CD14-positive monocyte (primary cell): ENCODE measurements around the gene NEK6. TPM values are rescaled to one million over a fixed set of nuclear protein-coding genes. Genes with fewer than 3 reads are reported as not detected.
A peak's percentile ranks its signal among the peaks of the same experiment; 100 is the strongest.

ENCODE experiments used
- DNase-seq, 3 donors: peaks; one replicate each; pipeline ENCODE4 v3.0.0-alpha.2; 2011 to 2022
- H2AFZ ChIP-seq: 2 replicates; pipeline ENCODE4 v1.6.0; 2012; ENCODE audit warnings: mild to moderate bottlenecking, low read depth, low read length, inconsistent platforms; ENCODE audit not compliant: insufficient read depth, poor library complexity, severe bottlenecking
- H3K27ac ChIP-seq, 2 donors: 1 replicate in 1 of 2; 2 replicates in 1 of 2; pipeline ENCODE4 v1.5.1; 2012 to 2013; ENCODE audit warnings: low read length in 2 of 2, control low read depth in 1 of 2, inconsistent platforms in 1 of 2, low read depth in 1 of 2, mild to moderate bottlenecking in 1 of 2
- H3K27me3 ChIP-seq, 2 donors: one replicate each; pipeline versions ENCODE4 v1.6.0 to v1.6.1; 2011 to 2013; ENCODE audit warnings: low read length in 2 of 2; ENCODE audit not compliant: control insufficient read depth in 2 of 2, insufficient read depth in 2 of 2
- H3K36me3 ChIP-seq, 2 donors: replicated peaks in 1 of 2; 1 replicate in 1 of 2; 2 replicates in 1 of 2; pipeline versions ENCODE4 v1.5.1 to v1.6.1; 2012 to 2013; ENCODE audit warnings: low read length in 2 of 2, control low read depth in 1 of 2, inconsistent platforms in 1 of 2, mild to moderate bottlenecking in 1 of 2; ENCODE audit not compliant: insufficient read depth in 2 of 2, control insufficient read depth in 1 of 2
- H3K4me1 ChIP-seq, 2 donors: 1 replicate in 1 of 2; 2 replicates in 1 of 2; pipeline versions ENCODE4 v1.5.1 to v1.6.1; 2012 to 2013; ENCODE audit warnings: low read length in 2 of 2, control low read depth in 1 of 2, inconsistent platforms in 1 of 2, mild to moderate bottlenecking in 1 of 2, moderate library complexity in 1 of 2; ENCODE audit not compliant: insufficient read depth in 2 of 2, control insufficient read depth in 1 of 2
- H3K4me2 ChIP-seq: replicated peaks from 2 replicates; pipeline ENCODE3; 2012; ENCODE audit warnings: low read length, moderate library complexity, mild to moderate bottlenecking; ENCODE audit not compliant: poor library complexity, severe bottlenecking; ENCODE audit errors: extremely low read depth
- H3K4me3 ChIP-seq, 3 experiments: fragments of 200-600 bp in 1 of 3; sonication (generic) in 1 of 3; replicated peaks in 1 of 3; 1 replicate in 2 of 3; 2 replicates in 1 of 3; pipeline ENCODE4 v1.5.1; 2011 to 2013; ENCODE audit warnings: low read length in 3 of 3, mild to moderate bottlenecking in 3 of 3, control low read depth in 2 of 3, low read depth in 2 of 3, inconsistent platforms in 1 of 3, moderate library complexity in 1 of 3
- H3K79me2 ChIP-seq: 2 replicates; pipeline ENCODE4 v1.6.0; 2012; ENCODE audit warnings: mild to moderate bottlenecking, control low read depth, inconsistent platforms, low read length, moderate library complexity; ENCODE audit not compliant: insufficient read depth
- H3K9ac ChIP-seq: 2 replicates; pipeline ENCODE4 v1.6.0; 2017; ENCODE audit warnings: low read length, mild to moderate bottlenecking; ENCODE audit not compliant: insufficient read depth, poor library complexity, severe bottlenecking
- H3K9me3 ChIP-seq, 2 donors: replicated peaks in 1 of 2; 1 replicate in 1 of 2; 2 replicates in 1 of 2; pipeline versions ENCODE4 v1.5.1 to v1.6.1; 2012 to 2013; ENCODE audit warnings: low read length in 2 of 2, control low read depth in 1 of 2; ENCODE audit not compliant: control insufficient read depth in 1 of 2, insufficient read depth in 1 of 2
- H4K20me1 ChIP-seq: 2 replicates; pipeline ENCODE4 v1.6.0; 2012; ENCODE audit warnings: mild to moderate bottlenecking, low read length, control low read depth, moderate library complexity; ENCODE audit not compliant: insufficient read depth
- H3K27ac Mint-ChIP-seq, 7 donors: one replicate each; pipeline ENCODE4 v1.8.0; 2020; ENCODE audit warnings: mild to moderate bottlenecking in 7 of 7, mixed read lengths in 7 of 7, moderate library complexity in 6 of 7, inconsistent platforms in 2 of 7
- H3K27me3 Mint-ChIP-seq, 3 donors: one replicate each; pipeline ENCODE4 v1.8.0; 2021 to 2022; ENCODE audit warnings: low read depth in 3 of 3, mild to moderate bottlenecking in 3 of 3, mixed read lengths in 3 of 3, moderate library complexity in 3 of 3, inconsistent platforms in 1 of 3
- H3K36me3 Mint-ChIP-seq, 2 donors: one replicate each; pipeline ENCODE4 v1.8.0; 2020; ENCODE audit warnings: mixed read lengths in 2 of 2, inconsistent platforms in 1 of 2, mild to moderate bottlenecking in 1 of 2
- H3K4me1 Mint-ChIP-seq: one replicate; pipeline ENCODE4 v1.8.0; 2020; ENCODE audit warnings: mild to moderate bottlenecking, mixed read lengths
- H3K4me3 Mint-ChIP-seq, 2 donors: one replicate each; pipeline ENCODE4 v1.8.0; 2020; ENCODE audit warnings: mild to moderate bottlenecking in 2 of 2, mixed read lengths in 2 of 2, moderate library complexity in 1 of 2
- H3K9me3 Mint-ChIP-seq, 7 donors: one replicate each; pipeline ENCODE4 v1.8.0; 2020 to 2022; ENCODE audit warnings: mixed read lengths in 7 of 7, mild to moderate bottlenecking in 6 of 7, moderate library complexity in 6 of 7, inconsistent platforms in 2 of 7
- CTCF ChIP-seq: fragments of 200-600 bp; IDR thresholded peaks from one replicate; pipeline ENCODE4 v1.8.0; 2022; ENCODE audit warnings: antibody characterized with exemption, mild to moderate bottlenecking
- WGBS: methylation state at CpG from one replicate; pipeline ENCODE4 v1.1.5; 2013; ENCODE audit warnings: missing lambda C conversion rate; ENCODE audit not compliant: insufficient coverage; 5-methylcytosine and 5-hydroxymethylcytosine counted together
- intact Hi-C, 2 donors: fragments of 100-400 bp; cut with micrococcal nuclease; formaldehyde crosslinking; loops; one replicate each; pipeline versions ENCODE4 v1.15.0 to v1.15.1; 2023
- polyA minus RNA-seq: library from RNA; depleted of rRNA, polyadenylated mRNA; stranded (reverse); fragments of >200 nt; gene quantifications from 2 replicates; pipeline ENCODE4 v1.2.3, GENCODE V29; 2012
- polyA plus RNA-seq, 3 donors: library from polyadenylated mRNA; depleted of rRNA in 1 of 3; unstranded in 2 of 3; stranded (reverse) in 1 of 3; fragments of 300-500 nt in 2 of 3; fragments of >200 nt in 1 of 3; fragmentation: Illumina TruSeq in 2 of 3; gene quantifications; 1 replicate in 2 of 3; 2 replicates in 1 of 3; pipeline ENCODE4 v1.2.3, GENCODE V29; 2012 to 2021
- total RNA-seq, 12 experiments: library from RNA in 1 of 12; stranded (reverse) in 1 of 12; fragments of 120-200 nt in 1 of 12; gene quantifications; one replicate each; pipeline ENCODE4 v1.2.4 and lab custom pipeline; 2013 to 2026; ENCODE audit warnings: mixed read lengths in 6 of 12, inconsistent platforms in 1 of 12

NEK6 gene
- total RNA-seq (2013), result 19.1 TPM
- polyA plus RNA-seq (10 to 100 TPM; 26.1 to 46.0 (median 35.8) TPM), polyA minus RNA-seq (36.6 and 70.1 TPM in 2 replicates), total RNA-seq (lab: John Stamatoyannopoulos, UW) (23.3 to 263 (median 69.9) reads per million in 11 experiments)

GRCh38 chr9:124257844-124258606 lies at the start of gene NEK6:
TSS of gene NEK6 (plus strand) at chr9:124257949. CDS start at chr9:124301965, 44,016 bp downstream.
- DNase-seq, result peak in 2 of 3 donors; percentile 32 to 52
- Histone ChIP-seq H3K4me2 (peak within 1 kb of the TSS; percentile 79), H4K20me1 (peaks cover 27% of the 10 kb centered on the region), H3K9ac (peak within 1 kb of the TSS; percentile 93), H3K4me3 (peak within 1 kb of the TSS; percentile 81 to 98 (median 91)), H3K27ac (peak within 1 kb of the TSS; percentile 76 to 93), H3K27me3 (no peaks in the 10 kb centered on the region), H3K4me1 (peaks cover 52 to 65% of the 10 kb centered on the region in 2 donors), H3K36me3 (peaks cover 3 to 6% of the 10 kb centered on the region in 2 donors), H2AFZ (peak within 1 kb of the TSS; percentile 36), H3K9me3 (no peaks in the 10 kb centered on the region), H3K79me2 (peaks cover 51% of the 10 kb centered on the region)
- H3K9me3 Mint-ChIP-seq, result no peaks in the 10 kb centered on the region
- H3K4me1 Mint-ChIP-seq, result peaks cover 70% of the 10 kb centered on the region
- under 1% methylated on average over 116 of the region's 116 CpGs for whole genome bisulfite sequencing
- peaks cover 2 to 5% (median 3%) of the 10 kb centered on the region in 3 donors for H3K27me3 Mint-ChIP-seq
- intact Hi-C loops, result loop anchor here (2.0 to 5.0 kb wide), 2 partner anchors 25 to 41 kb away; no protein-coding TSS in a partner anchor
- TF ChIP-seq CTCF, result no peak
- H3K4me3 Mint-ChIP-seq, result peak within 1 kb of the TSS; percentile 96 to 99
- H3K27ac Mint-ChIP-seq, result peak within 1 kb of the TSS; percentile 92 to 97 (median 95)
- peaks cover 5 to 6% of the 10 kb centered on the region in 2 donors for H3K36me3 Mint-ChIP-seq

GRCh38 chr9:124208571-124208970 lies 49.2 kb upstream of the NEK6 start:
- no peak for TF ChIP-seq CTCF
- no peaks in the 10 kb centered on the region for H4K20me1 ChIP-seq
- Mint-ChIP-seq H3K27me3 (peaks cover 0 to 3% (median 2%) of the 10 kb centered on the region in 3 donors), H3K27ac (peak overlapping the region in 6 of 7 donors; percentile 2 to 78 (median 50)), H3K4me3 (no peak overlapping the region), H3K4me1 (peaks cover 76% of the 10 kb centered on the region), H3K9me3 (peaks cover 0 to 2% (median 0%) of the 10 kb centered on the region in 7 donors), H3K36me3 (peaks cover 0 to 7% of the 10 kb centered on the region in 2 donors)
- H3K27ac ChIP-seq, result peak overlapping the region in 1 of 2 donors; percentile 21
- H3K9ac ChIP-seq, result no peak overlapping the region
- no peaks in the 10 kb centered on the region for H3K9me3 ChIP-seq
- intact Hi-C loops, result no loop called here
- DNase-seq, result peak in 1 of 3 donors; percentile 37
- H3K4me3 ChIP-seq, result no peak overlapping the region
- H3K4me2 ChIP-seq, result no peak overlapping the region
- H3K27me3 ChIP-seq, result no peaks in the 10 kb centered on the region
- H3K36me3 ChIP-seq, result no peaks in the 10 kb centered on the region
- no peaks in the 10 kb centered on the region for H3K79me2 ChIP-seq
- H3K4me1 ChIP-seq, result peaks cover 64 to 79% of the 10 kb centered on the region in 2 donors
- 10% methylated on average over 3 of the region's 3 CpGs for whole genome bisulfite sequencing
- H2AFZ ChIP-seq, result peak overlapping the region; percentile 54
